GM12878 (cell line): ENCODE measurements around the gene IGF1R. TPM values are rescaled to one million over a fixed set of nuclear protein-coding genes. Genes with fewer than 3 reads are reported as not detected.

Experiments used
- ATAC-seq: fragments of 200-7000 bp; cut with Tn5 transposase; 3 replicates; pipeline ENCODE4 v1.9.1; 2020; ENCODE audit warnings: mild to moderate bottlenecking, moderate library complexity
- BruUV-seq: library from RNA; stranded (reverse); fragments of 400-500 nt; replicated peaks from 2 replicates; lab custom pipeline; 2021; lab: Mats Ljungman, UMichigan
- CTCF ChIA-PET: fragments of 300-600 bp; sonication (Branson Sonifier 250); formaldehyde crosslinking; extraction: SDS; loops from one replicate; lab custom pipeline; 2021; ENCODE audit warnings: inconsistent platforms; lab: Yijun Ruan, JAX
- POLR2A ChIA-PET: fragments of 350-600 bp; formaldehyde crosslinking; extraction: SDS; loops from one replicate; lab custom pipeline; 2021; ENCODE audit warnings: inconsistent platforms; lab: Charles Lee
- RAD21 ChIA-PET: fragments of 300-600 bp; sonication (Branson Sonifier 250); formaldehyde crosslinking; loops from one replicate; lab custom pipeline; 2023; ENCODE audit warnings: antibody characterized with exemption; ENCODE audit not compliant: unreplicated experiment; lab: Charles Lee
- SMC1A ChIA-PET: fragments of 300-600 bp; sonication (Branson Sonifier 250); formaldehyde crosslinking; loops from one replicate; lab custom pipeline; 2023; ENCODE audit not compliant: unreplicated experiment, uncharacterized antibody; lab: Charles Lee
- DNase-seq: peaks from one replicate; pipeline ENCODE4 v3.0.0-alpha.2; 2011; ENCODE audit warnings: low read depth, low spot score
- FAIRE-seq: peaks from 3 replicates; lab custom pipeline; 2011; peaks lifted over from hg19 to GRCh38; lab: Jason Lieb, UNC
- H2AFZ ChIP-seq: 2 replicates; pipeline ENCODE4 v1.6.0; 2011; ENCODE audit warnings: low read depth, low read length, control low read depth; ENCODE audit not compliant: control insufficient read depth
- H3K27ac ChIP-seq: 2 replicates; pipeline ENCODE4 v1.5.1; 2011; ENCODE audit warnings: control low read depth; ENCODE audit not compliant: control insufficient read depth, insufficient read depth
- H3K27me3 ChIP-seq, 2 experiments: replicated peaks in 1 of 2; 2 replicates each; pipeline versions ENCODE4 v1.6.0 to v1.6.1; 2011; ENCODE audit warnings: low read length in 1 of 2; ENCODE audit not compliant: control insufficient read depth in 2 of 2, insufficient read depth in 2 of 2
- H3K36me3 ChIP-seq, 2 experiments: 2 replicates each; pipeline ENCODE4 v1.5.1; 2011; ENCODE audit warnings: low read length in 1 of 2; ENCODE audit not compliant: control insufficient read depth in 2 of 2, insufficient read depth in 2 of 2
- H3K4me1 ChIP-seq: 2 replicates; pipeline ENCODE4 v1.6.1; 2011; ENCODE audit warnings: mild to moderate bottlenecking, low read length, moderate library complexity, mixed read lengths; ENCODE audit not compliant: control insufficient read depth, insufficient read depth
- H3K4me2 ChIP-seq: 2 replicates; pipeline ENCODE4 v1.6.0; 2011; ENCODE audit warnings: control low read depth; ENCODE audit not compliant: control insufficient read depth, insufficient read depth
- H3K4me3 ChIP-seq: fragments of 200-600 bp; sonication (generic); 2 replicates; pipeline ENCODE4 v1.5.1; 2016
- H3K79me2 ChIP-seq: 2 replicates; pipeline ENCODE4 v1.6.0; 2011; ENCODE audit warnings: low read length; ENCODE audit not compliant: control insufficient read depth, insufficient read depth
- H3K9ac ChIP-seq: 2 replicates; pipeline ENCODE4 v1.8.0; 2011; ENCODE audit warnings: low read length, control low read depth, mixed read lengths; ENCODE audit not compliant: control insufficient read depth, insufficient read depth
- H3K9me3 ChIP-seq: replicated peaks from 3 replicates; pipeline ENCODE4 v1.5.1; 2011; ENCODE audit warnings: mild to moderate bottlenecking, low read length; ENCODE audit not compliant: control insufficient read depth, insufficient read depth
- H4K20me1 ChIP-seq: 2 replicates; pipeline ENCODE4 v1.6.0; 2011; ENCODE audit not compliant: control insufficient read depth, insufficient read depth
- ATF7 ChIP-seq: fragments of 450-650 bp; IDR thresholded peaks from 2 replicates; pipeline ENCODE4 v1.6.1; 2016; ENCODE audit warnings: low read depth, mild to moderate bottlenecking
- BACH1 ChIP-seq: fragments of 450-650 bp; IDR thresholded peaks from 2 replicates; pipeline ENCODE4 v1.6.1; 2017; ENCODE audit warnings: mild to moderate bottlenecking, borderline replicate concordance
- BHLHE40 ChIP-seq, 2 experiments: fragments of 450-650 bp in 1 of 2; IDR thresholded peaks; 2 replicates each; pipeline ENCODE4 v1.6.1; 2011 to 2017; ENCODE audit warnings: low read depth in 2 of 2, borderline replicate concordance in 1 of 2, improper control_type of control experiment in 1 of 2, low read length in 1 of 2, mild to moderate bottlenecking in 1 of 2
- CBFB ChIP-seq: IDR thresholded peaks from 2 replicates; pipeline ENCODE4 v1.6.1; 2016; ENCODE audit warnings: antibody characterized with exemption, low read depth
- CHD2 ChIP-seq: IDR thresholded peaks from 2 replicates; pipeline ENCODE4 v1.6.1; 2011; ENCODE audit warnings: low read depth, low read length, improper control_type of control experiment, borderline replicate concordance
- CREB1 ChIP-seq: IDR thresholded peaks from 2 replicates; pipeline ENCODE4 v1.6.1; 2012; ENCODE audit warnings: low read depth, mild to moderate bottlenecking, inconsistent platforms
- FOXM1 ChIP-seq: IDR thresholded peaks from 2 replicates; pipeline ENCODE4 v1.6.1; 2012; ENCODE audit warnings: low read depth, mild to moderate bottlenecking, inconsistent platforms, low read length, moderate library complexity
- MTA2 ChIP-seq: fragments of 450-650 bp; IDR thresholded peaks from 2 replicates; pipeline ENCODE4 v1.6.1; 2016; ENCODE audit warnings: low read depth, mild to moderate bottlenecking, moderate library complexity
- NFYA ChIP-seq: IDR thresholded peaks from 2 replicates; pipeline ENCODE4 v1.6.1; 2011; ENCODE audit warnings: low read depth, mild to moderate bottlenecking, low read length, improper control_type of control experiment, borderline replicate concordance
- NR2C1 ChIP-seq: fragments of 450-650 bp; IDR thresholded peaks from 2 replicates; pipeline ENCODE4 v1.6.1; 2017; ENCODE audit warnings: antibody characterized with exemption, mild to moderate bottlenecking, moderate library complexity
- PAX8 ChIP-seq: fragments of 450-650 bp; IDR thresholded peaks from 2 replicates; pipeline ENCODE4 v1.6.1; 2017; ENCODE audit warnings: mild to moderate bottlenecking, moderate library complexity
- PKNOX1 ChIP-seq: fragments of 450-650 bp; IDR thresholded peaks from 2 replicates; pipeline ENCODE4 v1.6.1; 2016; ENCODE audit warnings: mild to moderate bottlenecking
- RAD21 ChIP-seq: IDR thresholded peaks from 2 replicates; pipeline ENCODE4 v1.6.1; 2011; ENCODE audit warnings: mild to moderate bottlenecking, low read depth, low read length, moderate library complexity; ENCODE audit not compliant: insufficient read depth
- RB1 ChIP-seq: fragments of 450-650 bp; formaldehyde crosslinking; IDR thresholded peaks from 2 replicates; pipeline ENCODE4 v1.6.1; 2017; ENCODE audit warnings: mild to moderate bottlenecking, borderline replicate concordance
- RELB ChIP-seq: fragments of 450-650 bp; IDR thresholded peaks from 2 replicates; pipeline ENCODE4 v1.6.1; 2017; ENCODE audit warnings: low read depth, mild to moderate bottlenecking, moderate library complexity
- SIN3A ChIP-seq: IDR thresholded peaks from 2 replicates; pipeline ENCODE4 v1.6.1; 2012; ENCODE audit warnings: low read depth, low read length, improper control_type of control experiment
- SIX5 ChIP-seq: IDR thresholded peaks from 2 replicates; pipeline ENCODE4 v1.6.1; 2011; ENCODE audit warnings: mild to moderate bottlenecking, low read depth, low read length, moderate library complexity; ENCODE audit not compliant: severe bottlenecking
- SREBF1 ChIP-seq: IDR thresholded peaks from 2 replicates; pipeline ENCODE4 v1.6.1; 2012; ENCODE audit warnings: mild to moderate bottlenecking, low read length
- TCF12 ChIP-seq: IDR thresholded peaks from 2 replicates; pipeline ENCODE4 v1.6.1; 2011; ENCODE audit warnings: low read depth, mild to moderate bottlenecking, low read length
- TCF3 ChIP-seq: IDR thresholded peaks from 2 replicates; pipeline ENCODE4 v1.6.1; 2012; ENCODE audit warnings: low read depth, mild to moderate bottlenecking, low read length, borderline replicate concordance; ENCODE audit not compliant: insufficient read depth
- WGBS: methylation state at CpG from one replicate; pipeline ENCODE4 v1.1.6; 2016; ENCODE audit warnings: low lambda C conversion rate; ENCODE audit not compliant: insufficient replicate concordance, insufficient coverage; ENCODE audit errors: missing lambda C conversion rate; 5-methylcytosine and 5-hydroxymethylcytosine counted together
- in situ Hi-C: fragments of 300-500 bp; cut with MboI; formaldehyde crosslinking; loops from 9 replicates; pipeline ENCODE4 v1.14.3; 2018; ENCODE audit warnings: mixed read lengths
- intact Hi-C: fragments of 100-400 bp; cut with micrococcal nuclease; formaldehyde crosslinking; loops from one replicate; pipeline ENCODE4 v1.14.2; 2022; ENCODE audit not compliant: unreplicated experiment
- polyA plus RNA-seq, 11 experiments: library from polyadenylated mRNA; depleted of rRNA in 4 of 11; unstranded in 6 of 11; stranded (reverse) in 5 of 11; fragments of >200 nt; fragmentation: Nextera tagmentation in 4 of 11; fragmentation: Illumina TruSeq in 1 of 11; extraction: Ambion mirVana in 4 of 11; extraction: Trizol in 1 of 11; gene quantifications; 1 replicate in 1 of 11; 2 replicates in 10 of 11; pipeline versions ENCODE4 v1.2.1 to v1.2.3, GENCODE V29; 2011 to 2016; ENCODE audit warnings: inconsistent platforms in 2 of 11, missing spikeins in 2 of 11, low read depth in 1 of 11
- total RNA-seq, 4 experiments: library from RNA; depleted of rRNA in 3 of 4; stranded (reverse); fragments of >200 nt in 3 of 4; fragmentation: Illumina TruSeq in 1 of 4; extraction: Trizol in 1 of 4; gene quantifications; 2 replicates each; pipeline versions ENCODE4 v1.2.1 to v1.2.3, GENCODE V29; 2013 to 2021
- TF ChIP-seq, protein P1 (sequence below), 3 experiments: IDR thresholded peaks in 2 of 3; conservative IDR thresholded peaks in 1 of 3; 2 replicates each; pipeline ENCODE4 v1.5.1; 2011; ENCODE audit warnings: low read depth in 3 of 3, low read length in 3 of 3, mild to moderate bottlenecking in 3 of 3, control low read depth in 2 of 3, moderate library complexity in 2 of 3, inconsistent platforms in 1 of 3, mixed read lengths in 1 of 3; ENCODE audit not compliant: control insufficient read depth in 2 of 3, insufficient read depth in 1 of 3; ENCODE audit errors: extremely low read depth in 1 of 3

IGF1R gene
- total and polyA plus RNA-seq, 10 of the 15 experiments (the other 5 are each of a cell fraction or from before 2014, with no cell fraction given) = 0.03 to 2.7 (median 0.66) TPM

DNA sequence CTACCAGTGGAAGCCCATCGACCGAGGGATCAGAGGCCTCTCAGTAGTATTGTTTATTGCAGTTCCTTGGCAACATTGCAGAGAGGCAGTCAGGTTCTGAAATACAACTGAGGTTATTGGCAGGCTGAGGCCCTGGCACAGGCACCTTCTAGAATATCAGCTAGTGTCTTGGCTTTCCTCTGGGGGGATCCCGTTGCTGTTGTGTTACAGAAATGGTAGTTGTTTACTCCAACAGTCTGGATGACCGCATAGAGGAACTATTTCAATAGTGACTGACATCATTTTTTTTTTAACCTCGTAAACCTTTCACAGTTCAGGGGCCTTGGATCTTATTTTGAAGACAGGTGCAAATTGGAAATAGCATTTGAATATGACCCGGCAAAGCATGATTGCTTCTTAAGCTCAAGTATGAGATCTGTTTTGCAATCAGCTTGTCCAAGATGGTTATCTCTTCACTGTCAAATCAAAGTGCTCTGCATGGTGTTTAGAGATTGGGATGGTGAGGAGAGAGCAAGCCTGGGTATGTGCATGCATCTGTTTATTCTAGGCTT is 295.3 kb downstream of the IGF1R start:
- Histone ChIP-seq H3K4me3 (no peak overlapping the region), H4K20me1 (no peaks in the 10 kb centered on the region), H3K9me3 (no peaks in the 10 kb centered on the region), H3K27ac (no peak overlapping the region), H2AFZ (no peak overlapping the region), H3K4me1 (no peaks in the 10 kb centered on the region), H3K9ac (no peak overlapping the region), H3K27me3 (no peaks in the 10 kb centered on the region), H3K79me2 (no peaks in the 10 kb centered on the region), H3K36me3 (no peaks in the 10 kb centered on the region), H3K4me2 (no peak overlapping the region)
- no TSS peak for BruUV-seq
- POLR2A ChIA-PET = interaction anchor here (2.4 kb wide), 1 partner anchor 9 kb away, joined by 11 read pairs; no protein-coding TSS in a partner anchor
- DNase-seq (no peak), FAIRE-seq (no peak), ATAC-seq (peak; percentile 78)
- WGBS = 50% methylated on average over 6 of the region's 6 CpGs
- intact Hi-C loops (no loop called here), in situ Hi-C loops (no loop called here)
- CTCF ChIA-PET = interaction anchor here (0.8 to 3.3 kb wide), 6 partner anchors 8 to 133 kb away, joined by 3 to 14 read pairs (median 3); no protein-coding TSS in a partner anchor
- RAD21 ChIA-PET = interaction anchor here (1.0 to 1.8 kb wide), 4 partner anchors 8 to 164 kb away, joined by 3 to 6 read pairs (median 4); no protein-coding TSS in a partner anchor
- SMC1A ChIA-PET = interaction anchor here (1.0 to 1.8 kb wide), 4 partner anchors 9 to 133 kb away, joined by 3 to 13 read pairs (median 4); no protein-coding TSS in a partner anchor
- TF ChIP-seq RB1 (no peak), ATF7 (peak; percentile 78), PKNOX1 (0 out of 2 replicates have a peak, but pooled peaks have one; percentile 11), RELB (no peak), BACH1 (no peak), BHLHE40 (IDR thresholded peaks at IDR 0.05; ENCODE audit: borderline replicate concordance in 1 of 2, low read depth in 2 of 2, low read length in 1 of 2) (no peak), CHD2 (no peak), NR2C1 (no peak), PAX8 (no peak), SREBF1 (no peak), SIX5 (no peak), CBFB (no peak), TCF3 (no peak), NFYA (no peak), FOXM1 (no peak), TCF12 (no peak), MTA2 (no peak), SIN3A (no peak), RAD21 (0 out of 2 replicates have a peak, but pooled peaks have one; percentile 1), CREB1 (peak; percentile 45; the same call in 1 of the 2 replicates)
- TF ChIP-seq, protein P1, sequence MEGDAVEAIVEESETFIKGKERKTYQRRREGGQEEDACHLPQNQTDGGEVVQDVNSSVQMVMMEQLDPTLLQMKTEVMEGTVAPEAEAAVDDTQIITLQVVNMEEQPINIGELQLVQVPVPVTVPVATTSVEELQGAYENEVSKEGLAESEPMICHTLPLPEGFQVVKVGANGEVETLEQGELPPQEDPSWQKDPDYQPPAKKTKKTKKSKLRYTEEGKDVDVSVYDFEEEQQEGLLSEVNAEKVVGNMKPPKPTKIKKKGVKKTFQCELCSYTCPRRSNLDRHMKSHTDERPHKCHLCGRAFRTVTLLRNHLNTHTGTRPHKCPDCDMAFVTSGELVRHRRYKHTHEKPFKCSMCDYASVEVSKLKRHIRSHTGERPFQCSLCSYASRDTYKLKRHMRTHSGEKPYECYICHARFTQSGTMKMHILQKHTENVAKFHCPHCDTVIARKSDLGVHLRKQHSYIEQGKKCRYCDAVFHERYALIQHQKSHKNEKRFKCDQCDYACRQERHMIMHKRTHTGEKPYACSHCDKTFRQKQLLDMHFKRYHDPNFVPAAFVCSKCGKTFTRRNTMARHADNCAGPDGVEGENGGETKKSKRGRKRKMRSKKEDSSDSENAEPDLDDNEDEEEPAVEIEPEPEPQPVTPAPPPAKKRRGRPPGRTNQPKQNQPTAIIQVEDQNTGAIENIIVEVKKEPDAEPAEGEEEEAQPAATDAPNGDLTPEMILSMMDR (IDR thresholded peaks at IDR 0.05 in 2 of 3, conservative IDR thresholded peaks at IDR 0.05 in 1 of 3; ENCODE audit: control insufficient read depth in 2 of 3, extremely low read depth in 1 of 3, insufficient read depth in 1 of 3, low read depth in 3 of 3, low read length in 3 of 3) = no peak
